GM21526 (cell line): ENCODE results near the gene EMC10.

Experiments
- ATAC-seq: cut with Tn5 transposase; IDR thresholded peaks from one replicate; pipeline ENCODE4 v1.9.1; 2021; ENCODE audit warnings: moderate library complexity; ENCODE audit not compliant: unreplicated experiment, low FRiP score

EMC10 gene

GRCh38 chr19:50476907-50477238, 566 bp downstream of the EMC10 start:
- no peak for ATAC-seq

GRCh38 chr19:50477751-50478515, 1.6 kb downstream of the EMC10 start:
- no peak for ATAC-seq

GRCh38 chr19:50478901-50479715, 2.8 kb downstream of the EMC10 start:
- no peak for ATAC-seq

- ATAC-seq: no peak
Observed at GRCh38 chr19:50479761-50480251, 3.5 kb downstream of the EMC10 start.

- ATAC-seq: no peak
Observed at GRCh38 chr19:50480281-50481111, 4.2 kb downstream of the EMC10 start.

- no peak for ATAC-seq
Observed at GRCh38 chr19:50481351-50482149, 5.2 kb downstream of the EMC10 start.

- ATAC-seq: no peak
Observed at GRCh38 chr19:50482271-50482855, 6.1 kb downstream of the EMC10 start.

- ATAC-seq: no peak
Observed at GRCh38 chr19:50482916-50483315, 6.6 kb downstream of the EMC10 start.

GRCh38 chr19:50485284-50485955, 9.1 kb downstream of the EMC10 start:
- ATAC-seq: no peak

GRCh38 chr19:50486823-50487515, 10.7 kb downstream of the EMC10 start:
- ATAC-seq: no peak

- ATAC-seq: no peak
Observed at GRCh38 chr19:50488389-50489194, 12.3 kb downstream of the EMC10 start.

- no peak for ATAC-seq
Observed at GRCh38 chr19:50489461-50490011, 13.2 kb downstream of the EMC10 start.

- ATAC-seq: no peak
Observed at GRCh38 chr19:50490411-50490811, 14.1 kb downstream of the EMC10 start.

GRCh38 chr19:50490991-50491472, 14.7 kb downstream of the EMC10 start:
- ATAC-seq: no peak

- ATAC-seq: no peak
Observed at GRCh38 chr19:50492303-50493052, 16.2 kb downstream of the EMC10 start.

- no peak for ATAC-seq
Observed at GRCh38 chr19:50493171-50493570, 16.9 kb downstream of the EMC10 start.
